ENCODE data around the gene NUDT3.

The NUDT3 gene

GRCh38 chr6:34232901-34233300 is 159.6 kb downstream of the NUDT3 start:
- TF ChIP-seq YY1 (IDR thresholded peaks at IDR 0.05; ENCODE audit: low read depth) (no peak), FOXM1 (IDR thresholded peaks at IDR 0.05; ENCODE audit: borderline replicate concordance, low read depth) (no peak), REST (IDR thresholded peaks at IDR 0.05; ENCODE audit: low read depth) (no peak), ZBTB7A (IDR thresholded peaks at IDR 0.05; ENCODE audit: low read depth) (no peak), CEBPB (IDR thresholded peaks at IDR 0.05) (no peak), USF1 (IDR thresholded peaks at IDR 0.05) (no peak), NFIC (IDR thresholded peaks at IDR 0.05) (no peak), TEAD4 (IDR thresholded peaks at IDR 0.05) (no peak), RAD21 (IDR thresholded peaks at IDR 0.05; ENCODE audit: low read depth) (no peak), TCF12 (IDR thresholded peaks at IDR 0.05; ENCODE audit: low read depth) (no peak)

- TF ChIP-seq CREB1 (IDR thresholded peaks at IDR 0.05; ENCODE audit: low read depth) (no peak), USF1 (IDR thresholded peaks at IDR 0.05) (no peak), CEBPB (IDR thresholded peaks at IDR 0.05) (no peak), TCF12 (IDR thresholded peaks at IDR 0.05; ENCODE audit: low read depth) (no peak), REST (IDR thresholded peaks at IDR 0.05; ENCODE audit: low read depth) (no peak), YY1 (IDR thresholded peaks at IDR 0.05; ENCODE audit: low read depth) (no peak), EP300 (IDR thresholded peaks at IDR 0.05; ENCODE audit: borderline replicate concordance) (no peak), TEAD4 (IDR thresholded peaks at IDR 0.05) (no peak), TAF1 (IDR thresholded peaks at IDR 0.05; ENCODE audit: low read depth) (no peak)
Observed at GRCh38 chr6:34231566-34232336, 160.7 kb downstream of the NUDT3 start.

- TF ChIP-seq FOXM1 (IDR thresholded peaks at IDR 0.05; ENCODE audit: borderline replicate concordance, low read depth) = no peak
- TF ChIP-seq MAX (IDR thresholded peaks at IDR 0.05) = peak; percentile 50; the same call in 1 of the 2 replicates
- no peak for TF ChIP-seq TAF1 (IDR thresholded peaks at IDR 0.05; ENCODE audit: low read depth)
- TF ChIP-seq TCF12 (IDR thresholded peaks at IDR 0.05; ENCODE audit: low read depth) = no peak
- TF ChIP-seq RAD21 (IDR thresholded peaks at IDR 0.05; ENCODE audit: low read depth) = no peak
- TF ChIP-seq NFIC (IDR thresholded peaks at IDR 0.05) = peak; percentile 21; the same call in 1 of the 2 replicates
- TF ChIP-seq CEBPB (IDR thresholded peaks at IDR 0.05) = no peak
Observed at GRCh38 chr6:34230653-34231371, 161.7 kb downstream of the NUDT3 start.

DNA sequence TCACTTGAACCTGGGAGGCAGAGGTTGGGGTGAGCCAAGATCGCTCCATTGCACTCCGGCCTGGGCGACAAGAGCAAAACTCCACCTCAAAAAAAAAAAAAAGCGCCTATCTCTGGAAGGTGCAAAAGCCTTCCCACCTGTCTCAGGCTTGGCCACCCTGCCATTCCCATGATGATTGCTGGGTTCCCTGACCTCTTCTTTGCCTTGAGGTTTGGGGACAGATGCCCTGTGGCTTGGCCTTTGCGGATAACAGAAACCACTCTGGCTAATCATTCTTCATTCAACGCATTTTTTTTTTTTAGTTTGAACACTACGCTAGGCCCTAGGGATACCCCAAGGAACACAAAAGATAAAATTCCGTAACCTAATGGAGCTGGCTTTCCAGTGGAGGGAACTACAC is 162.6 kb downstream of the NUDT3 start:
- TF ChIP-seq REST (IDR thresholded peaks at IDR 0.05; ENCODE audit: low read depth) (no peak), CREB1 (IDR thresholded peaks at IDR 0.05; ENCODE audit: low read depth) (no peak), TEAD4 (IDR thresholded peaks at IDR 0.05) (no peak)
